Measurements from ENCODE around the gene HERC3.
"Not testable (repeated sequence)": the region's sequence is repeated elsewhere in the genome, so short reads cannot be mapped to it uniquely, and the experiment has no call there.

HERC3 gene

DNA sequence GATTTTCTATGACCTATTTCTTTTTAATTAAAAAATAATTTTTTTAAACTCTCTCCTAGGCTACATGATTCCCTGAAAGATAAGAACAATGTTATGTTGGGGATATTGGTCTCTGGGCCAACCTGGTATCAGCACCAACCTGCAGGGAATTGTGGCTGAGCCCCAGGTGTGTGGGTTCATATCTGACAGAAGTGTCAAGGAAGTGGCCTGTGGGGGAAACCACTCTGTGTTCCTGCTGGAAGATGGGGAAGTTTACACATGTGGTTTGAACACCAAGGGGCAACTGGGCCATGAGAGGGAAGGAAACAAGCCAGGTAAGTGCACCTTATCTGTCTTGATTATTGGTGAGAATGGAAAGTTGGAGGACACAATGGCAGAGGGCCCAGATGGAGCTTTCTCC, 13.5 kb downstream of the HERC3 start:
- Histone ChIP-seq H3K27ac (no peak overlapping the region), H3K4me3 (no peak overlapping the region)
- TF ChIP-seq, protein P1, sequence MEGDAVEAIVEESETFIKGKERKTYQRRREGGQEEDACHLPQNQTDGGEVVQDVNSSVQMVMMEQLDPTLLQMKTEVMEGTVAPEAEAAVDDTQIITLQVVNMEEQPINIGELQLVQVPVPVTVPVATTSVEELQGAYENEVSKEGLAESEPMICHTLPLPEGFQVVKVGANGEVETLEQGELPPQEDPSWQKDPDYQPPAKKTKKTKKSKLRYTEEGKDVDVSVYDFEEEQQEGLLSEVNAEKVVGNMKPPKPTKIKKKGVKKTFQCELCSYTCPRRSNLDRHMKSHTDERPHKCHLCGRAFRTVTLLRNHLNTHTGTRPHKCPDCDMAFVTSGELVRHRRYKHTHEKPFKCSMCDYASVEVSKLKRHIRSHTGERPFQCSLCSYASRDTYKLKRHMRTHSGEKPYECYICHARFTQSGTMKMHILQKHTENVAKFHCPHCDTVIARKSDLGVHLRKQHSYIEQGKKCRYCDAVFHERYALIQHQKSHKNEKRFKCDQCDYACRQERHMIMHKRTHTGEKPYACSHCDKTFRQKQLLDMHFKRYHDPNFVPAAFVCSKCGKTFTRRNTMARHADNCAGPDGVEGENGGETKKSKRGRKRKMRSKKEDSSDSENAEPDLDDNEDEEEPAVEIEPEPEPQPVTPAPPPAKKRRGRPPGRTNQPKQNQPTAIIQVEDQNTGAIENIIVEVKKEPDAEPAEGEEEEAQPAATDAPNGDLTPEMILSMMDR (IDR thresholded peaks at IDR 0.05) = no peak
- DNase-seq (ENCODE audit: low spot score) = no peak

GRCh38 chr4:88606832-88607231, 14.6 kb downstream of the HERC3 start:
- Histone ChIP-seq H3K4me3 (no peak overlapping the region), H3K27ac (no peak overlapping the region)
- TF ChIP-seq, protein P1 (IDR thresholded peaks at IDR 0.05) = no peak
- no peak for DNase-seq (ENCODE audit: low spot score)

DNA sequence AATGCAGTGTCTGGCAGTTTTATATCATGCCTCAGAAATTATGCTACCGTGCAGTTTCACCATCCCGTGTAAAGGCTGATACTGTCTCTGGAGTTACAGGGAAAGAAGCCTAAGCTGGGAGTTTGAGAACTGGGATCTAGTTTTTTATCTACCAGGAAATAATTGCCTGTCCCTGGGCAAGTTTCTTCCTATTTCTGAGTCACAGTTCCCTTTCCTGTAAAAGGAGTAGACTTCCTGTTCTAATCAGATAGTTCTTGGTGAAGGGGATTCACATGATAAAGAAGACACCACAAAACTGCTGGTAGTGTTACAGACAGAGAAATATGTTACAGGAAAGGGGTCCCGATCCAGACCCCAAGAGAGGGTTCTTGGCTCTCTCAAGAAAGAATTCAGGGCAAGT, 17.1 kb downstream of the HERC3 start:
- Histone ChIP-seq H3K27ac (no peak overlapping the region), H3K4me3 (no peak overlapping the region)
- no peak for DNase-seq (ENCODE audit: low spot score)
- TF ChIP-seq, protein P1 (IDR thresholded peaks at IDR 0.05) = no peak

GRCh38 chr4:88609794-88610193, 17.5 kb downstream of the HERC3 start:
- H3K27ac ChIP-seq, H3K4me3 ChIP-seq: not testable (repeated sequence)

GRCh38 chr4:88610771-88611170, 18.5 kb downstream of the HERC3 start:
- Histone ChIP-seq H3K27ac (peak overlapping the region in 1 of 2 donors; percentile 75), H3K4me3 (no peak overlapping the region)
- TF ChIP-seq, protein P1 (IDR thresholded peaks at IDR 0.05) = no peak
- no peak for DNase-seq (ENCODE audit: low spot score)

More at GRCh38 chr4:88609794-88610193, 17.5 kb downstream of the HERC3 start:
- DNase-seq (ENCODE audit: low spot score) = not testable (repeated sequence)

GRCh38 chr4:88613417-88613875, 21.2 kb downstream of the HERC3 start:
- no peak for DNase-seq (ENCODE audit: low spot score)
- no peak overlapping the region for H3K4me3 ChIP-seq
- no peak overlapping the region for H3K27ac ChIP-seq
- TF ChIP-seq, protein P1 (IDR thresholded peaks at IDR 0.05) = no peak

DNA sequence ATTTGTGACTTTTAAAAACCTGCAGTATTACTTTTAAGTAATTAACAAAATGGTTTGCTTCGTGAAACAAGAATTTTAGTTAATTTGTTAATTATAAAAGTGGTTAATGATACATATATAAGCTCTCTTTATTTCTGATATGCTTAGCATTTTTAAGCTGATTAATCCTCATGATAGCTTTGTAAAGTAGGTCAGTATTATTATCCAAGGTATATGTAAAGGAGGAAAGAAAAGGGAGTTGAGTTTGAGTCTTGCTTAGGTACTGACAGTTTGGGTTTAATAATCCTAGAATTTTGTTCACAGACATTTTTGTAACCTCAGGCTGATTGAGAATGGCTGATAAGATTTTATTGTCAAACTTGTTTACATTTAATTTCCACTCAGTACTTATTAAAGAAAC, 21.8 kb downstream of the HERC3 start:
- TF ChIP-seq, protein P1 (IDR thresholded peaks at IDR 0.05) = no peak
- no peak overlapping the region for H3K4me3 ChIP-seq

More for the DNA sequence above, 21.8 kb downstream of the HERC3 start:
- H3K27ac ChIP-seq = no peak overlapping the region
- no peak for DNase-seq (ENCODE audit: low spot score)

Data from coronary artery (tissue), 2 donors.